Kidney glomerular epithelial cell (primary cell): ENCODE results near the gene RPS6KA5.
"Not testable (repeated sequence)": the region's sequence is repeated elsewhere in the genome, so short reads cannot be mapped to it uniquely, and the experiment has no call there.

ENCODE experiments used
- DNase-seq: peaks from one replicate; lab custom pipeline; 2025; lab: John Stamatoyannopoulos, UW

The RPS6KA5 gene

DNA sequence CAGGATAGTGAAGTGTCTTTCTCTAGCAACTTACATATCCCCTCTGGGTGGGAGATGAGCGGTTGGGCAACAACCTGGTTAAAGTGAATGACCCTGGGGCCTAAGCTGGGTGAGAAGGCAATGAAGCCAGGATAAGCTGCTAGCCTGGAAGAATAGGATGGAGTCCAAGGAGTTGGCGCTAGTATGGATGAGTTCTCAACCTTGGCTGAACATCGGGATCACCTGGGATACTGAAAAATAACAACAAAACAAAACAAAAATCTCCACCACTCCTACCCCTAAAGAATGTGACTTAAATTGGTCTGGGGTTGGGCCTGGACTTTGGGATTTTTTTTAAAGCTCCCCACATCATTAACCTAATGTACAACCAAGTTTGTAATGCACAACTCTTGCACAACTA lies 4.8 kb upstream of the RPS6KA5 start:
- no peak for DNase-seq

DNA sequence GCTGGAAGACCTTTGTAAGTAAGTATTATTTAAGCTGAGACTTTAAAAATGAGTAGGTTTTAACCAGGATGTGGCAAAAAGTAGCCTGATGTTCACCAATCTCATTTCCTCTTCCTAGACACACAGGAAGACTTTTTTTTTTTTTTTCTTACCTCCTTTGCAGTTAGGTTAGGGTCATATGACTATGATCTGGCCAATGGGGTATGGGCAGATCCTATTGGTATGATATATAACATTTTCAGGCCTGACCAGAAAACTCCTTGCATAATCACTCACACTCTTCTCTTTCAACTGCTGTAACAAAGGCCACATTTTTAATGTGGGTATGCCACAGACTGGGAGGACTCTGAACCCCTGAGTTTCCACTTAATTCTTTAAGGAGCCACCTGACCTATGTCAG lies 2.7 kb upstream of the RPS6KA5 start:
- no peak for DNase-seq

DNA sequence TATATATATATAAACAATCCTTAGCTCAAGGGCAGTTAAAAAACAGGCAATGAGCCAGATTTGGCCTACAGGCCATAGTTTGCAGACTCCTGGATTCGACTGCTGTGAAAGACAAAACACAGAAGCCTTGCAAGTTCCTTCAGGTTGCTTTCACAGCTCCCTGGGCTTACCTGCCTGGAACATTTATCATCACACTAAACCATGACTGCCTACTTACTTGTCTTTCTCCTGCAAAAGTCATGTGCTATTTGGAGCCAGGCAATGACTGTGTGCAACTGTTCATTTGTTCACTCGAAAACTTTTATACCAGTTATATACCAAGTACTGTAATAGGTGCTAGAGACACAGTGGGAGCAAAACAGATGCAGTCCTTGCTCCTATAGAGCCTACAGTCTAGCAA lies 2.2 kb upstream of the RPS6KA5 start:
- DNase-seq = no peak

DNA sequence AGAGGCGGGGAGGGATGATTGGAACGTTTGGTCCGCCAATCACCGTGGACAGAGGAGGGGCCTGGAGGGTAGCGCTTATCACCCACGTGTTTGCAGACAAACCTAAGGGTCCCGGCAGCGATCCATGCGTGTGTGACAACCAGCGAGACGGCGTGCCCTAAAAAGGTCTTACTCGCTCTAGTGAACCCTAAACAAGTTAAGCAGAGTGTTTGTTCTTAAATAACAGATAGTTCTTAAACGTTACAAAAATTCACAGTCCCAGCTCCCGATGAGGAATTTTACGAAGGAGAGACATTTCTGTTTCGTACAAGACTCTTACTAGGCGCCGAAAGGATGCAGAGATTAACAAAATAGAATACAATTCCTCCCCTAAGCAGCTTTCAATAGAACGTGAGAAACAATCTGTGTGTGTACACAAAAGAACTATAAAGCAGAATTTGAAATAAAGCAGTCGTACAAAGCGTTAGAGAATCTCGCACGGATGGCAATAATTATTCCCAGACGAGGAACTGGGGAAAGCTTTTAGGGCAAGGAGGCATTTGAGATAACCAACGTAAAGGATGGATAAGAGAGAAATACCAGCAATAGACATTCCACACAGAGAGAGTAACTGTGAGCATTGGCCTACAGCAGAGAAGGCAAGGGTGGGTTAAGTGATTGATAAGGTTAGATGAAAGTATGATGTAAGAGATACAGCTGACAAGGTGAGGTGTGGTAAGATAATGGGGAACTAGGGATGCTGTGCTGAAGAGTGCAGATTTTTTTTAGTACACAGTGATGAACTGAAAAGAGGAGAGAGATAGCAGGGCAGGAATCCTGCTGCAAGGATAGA lies 831 bp upstream of the RPS6KA5 start:
- no peak for DNase-seq

DNA sequence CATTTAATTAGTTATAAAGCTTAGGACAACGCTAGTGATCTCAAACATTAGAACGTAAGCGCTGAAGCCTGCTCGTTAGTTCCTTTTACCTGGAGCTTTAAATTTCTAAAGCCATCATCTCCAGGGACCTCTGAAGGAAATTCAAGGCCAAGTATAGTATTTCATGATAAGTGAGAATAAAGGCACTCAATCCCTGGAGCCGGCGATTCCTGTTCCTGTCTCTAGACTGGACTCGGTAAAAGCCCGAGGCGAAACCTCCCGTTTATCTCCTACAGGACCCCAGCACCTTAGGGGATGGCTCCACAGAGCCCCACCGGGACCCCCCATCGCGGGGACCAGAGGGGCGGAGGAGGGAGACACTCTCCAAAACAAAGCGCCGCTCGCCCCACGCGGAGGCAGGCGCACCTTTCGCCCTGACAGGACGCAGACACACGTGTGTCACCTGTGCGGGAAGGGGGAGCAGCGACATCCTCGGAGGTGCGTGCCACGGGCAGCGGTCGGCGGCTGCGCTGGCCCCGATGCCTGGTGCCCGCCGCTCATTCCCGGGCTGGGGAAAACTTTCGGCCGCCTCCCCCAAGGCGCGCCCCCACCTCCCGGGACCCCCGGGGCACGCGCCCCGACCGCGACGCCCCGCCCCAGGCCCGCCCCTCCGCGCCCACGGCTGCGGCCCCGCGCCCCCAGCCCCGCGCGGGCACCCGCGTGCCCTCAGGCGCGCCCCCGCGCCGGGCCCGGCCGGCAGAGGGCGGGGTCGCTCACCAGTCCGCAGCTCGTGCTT lies 678 bp downstream of the RPS6KA5 start:
- no peak for DNase-seq

DNA sequence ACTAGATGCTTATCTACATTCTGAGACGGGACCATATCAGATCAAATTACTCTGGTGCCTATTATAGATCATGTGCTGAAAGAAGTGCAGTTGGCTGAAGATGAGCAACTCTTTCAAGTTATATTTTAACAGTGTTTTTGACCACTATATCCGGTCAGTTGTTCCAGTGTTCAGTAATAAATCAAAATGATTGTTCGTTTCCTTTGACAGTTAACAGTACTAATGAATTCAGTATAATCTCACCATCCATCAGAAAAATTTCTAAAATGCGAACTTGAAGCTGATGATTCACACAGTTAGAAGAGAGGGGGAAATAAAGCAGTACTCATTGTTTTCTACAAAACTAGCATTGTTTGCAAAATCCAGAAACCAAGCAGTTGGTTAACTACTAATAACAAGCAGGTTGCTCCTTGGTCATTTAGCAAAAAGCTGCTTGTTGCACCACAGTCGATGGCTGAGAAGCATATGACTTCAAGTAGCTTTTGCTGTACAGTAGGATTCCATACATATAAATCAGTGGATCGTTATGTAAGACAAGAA lies 2.3 kb downstream of the RPS6KA5 start:
- peak; percentile 84 for DNase-seq

DNA sequence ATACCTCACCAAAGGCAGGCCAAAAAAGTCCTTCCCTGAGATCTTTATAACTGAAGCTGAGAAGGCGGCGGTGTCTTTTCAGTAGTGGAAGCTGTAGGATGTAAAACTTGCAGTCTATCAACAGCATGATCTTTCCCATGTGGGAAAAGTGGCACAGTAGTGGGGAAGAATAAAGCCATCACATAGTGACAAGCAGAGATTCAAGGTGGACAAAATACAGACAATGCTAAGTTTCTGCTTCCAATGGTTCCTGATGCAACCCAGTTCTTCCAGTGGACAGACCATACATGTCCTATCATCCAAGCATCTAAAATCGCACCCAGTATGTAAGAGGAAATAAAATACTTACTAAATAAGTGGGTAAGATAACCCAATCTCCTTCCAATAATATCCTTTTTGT lies 4.1 kb downstream of the RPS6KA5 start:
- no peak for DNase-seq

DNA sequence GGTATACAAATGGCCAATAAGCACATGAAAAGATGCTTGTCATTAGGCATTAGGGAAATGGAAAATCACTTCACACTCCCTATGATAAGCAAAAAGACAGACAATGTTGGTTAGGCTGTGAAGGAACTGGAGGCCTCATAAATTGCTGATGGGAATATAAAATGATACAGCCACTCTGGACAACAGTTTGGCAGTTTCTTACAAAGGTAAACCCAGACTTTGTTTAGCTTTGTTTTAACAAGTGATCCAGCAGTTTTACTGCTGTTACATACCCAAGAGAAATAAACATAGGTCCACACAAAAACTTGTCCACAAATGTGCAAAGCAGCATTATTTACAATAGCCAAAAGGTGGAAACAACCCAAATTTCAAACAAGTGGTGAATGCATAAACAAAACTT lies 5.4 kb downstream of the RPS6KA5 start:
- DNase-seq = no peak

DNA sequence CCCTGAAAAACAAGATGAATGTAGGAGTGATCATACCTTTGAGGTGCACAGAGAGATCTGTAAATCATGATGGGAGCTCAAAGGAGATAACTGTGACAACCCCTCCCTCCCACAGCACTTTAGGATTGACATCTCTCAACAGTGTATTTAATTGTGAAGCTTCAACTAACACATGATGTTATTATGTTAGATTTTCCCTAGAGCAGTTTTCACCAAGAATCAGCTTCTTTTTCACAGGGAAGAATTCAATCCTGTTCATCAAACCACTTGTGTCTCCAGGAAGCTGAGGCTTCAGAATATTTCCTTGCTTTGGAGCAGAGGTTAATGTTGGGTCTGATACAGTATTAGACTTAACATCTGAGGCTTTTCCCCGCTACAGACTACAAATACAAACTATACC lies 11.8 kb downstream of the RPS6KA5 start:
- no peak for DNase-seq

DNA sequence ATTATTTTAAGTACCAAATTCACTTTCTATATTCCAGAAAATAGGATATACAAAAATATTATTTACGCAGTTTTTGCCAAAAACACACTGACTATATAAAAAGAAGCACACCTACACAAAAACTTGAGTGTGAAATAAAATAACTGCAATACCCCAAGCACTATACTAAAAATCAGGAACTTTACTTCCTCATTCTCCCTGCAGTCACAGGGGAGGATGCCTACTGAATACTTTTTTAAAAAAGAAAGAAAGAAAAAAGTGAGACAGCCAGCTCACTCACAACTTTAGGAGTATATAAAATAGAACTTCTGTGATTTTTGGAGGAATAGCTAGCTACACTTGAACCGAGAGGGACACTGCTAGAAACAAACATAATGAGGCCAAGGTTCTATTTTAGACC lies 12.2 kb downstream of the RPS6KA5 start:
- DNase-seq = no peak

DNA sequence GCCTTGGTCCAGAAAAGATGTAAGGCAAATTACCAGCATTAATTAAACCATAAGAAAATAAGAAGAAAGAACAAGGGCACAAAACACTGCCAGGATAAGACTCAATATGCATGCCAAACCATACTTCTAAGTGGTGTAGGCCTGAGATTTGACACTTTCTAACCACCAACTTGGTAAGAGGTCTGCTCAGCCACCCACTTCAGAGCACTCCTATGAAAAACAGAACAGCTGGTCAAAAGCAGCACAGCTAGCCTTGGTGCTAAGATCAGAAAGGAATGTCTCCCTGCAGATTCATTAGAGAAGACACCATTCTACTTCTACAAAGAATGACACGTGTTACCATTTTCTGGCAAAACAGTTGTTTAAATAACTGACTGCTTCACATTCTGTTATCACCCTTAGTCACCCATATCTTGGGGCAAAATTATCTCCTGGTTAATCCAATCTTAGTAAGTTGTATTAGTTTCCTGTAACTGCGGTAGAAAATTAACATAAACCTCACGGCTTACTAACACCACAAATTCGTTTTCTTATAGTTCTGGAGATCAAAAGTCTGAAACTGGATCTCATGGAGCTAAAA lies 13.2 kb downstream of the RPS6KA5 start:
- no peak for DNase-seq

DNA sequence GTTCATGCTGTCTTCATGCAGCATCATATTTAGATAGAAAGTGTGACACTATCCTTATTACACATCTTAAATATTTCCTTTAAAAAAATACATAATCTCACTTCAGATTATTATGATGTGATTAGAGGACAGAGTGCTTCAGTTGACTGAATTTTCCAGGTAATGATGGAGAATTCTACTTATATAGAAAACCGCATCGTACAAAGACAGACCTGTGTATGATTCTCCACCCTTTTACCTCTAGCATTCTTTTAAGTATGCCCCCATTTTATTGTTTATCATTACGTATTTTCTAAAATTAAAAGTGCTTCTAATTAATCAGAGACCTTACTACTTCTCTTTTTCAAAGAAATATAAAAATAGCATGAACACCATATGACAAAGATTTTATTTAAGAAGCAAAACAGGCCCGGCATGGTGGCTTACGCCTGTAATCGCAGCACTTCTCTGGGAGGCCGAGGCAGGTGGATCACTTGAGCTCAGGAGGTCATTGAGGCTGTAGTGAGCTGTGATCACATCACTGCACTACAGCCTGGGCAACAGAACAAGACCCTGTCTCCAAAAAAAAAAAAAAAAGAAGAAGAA lies 13.9 kb downstream of the RPS6KA5 start:
- no peak for DNase-seq

DNA sequence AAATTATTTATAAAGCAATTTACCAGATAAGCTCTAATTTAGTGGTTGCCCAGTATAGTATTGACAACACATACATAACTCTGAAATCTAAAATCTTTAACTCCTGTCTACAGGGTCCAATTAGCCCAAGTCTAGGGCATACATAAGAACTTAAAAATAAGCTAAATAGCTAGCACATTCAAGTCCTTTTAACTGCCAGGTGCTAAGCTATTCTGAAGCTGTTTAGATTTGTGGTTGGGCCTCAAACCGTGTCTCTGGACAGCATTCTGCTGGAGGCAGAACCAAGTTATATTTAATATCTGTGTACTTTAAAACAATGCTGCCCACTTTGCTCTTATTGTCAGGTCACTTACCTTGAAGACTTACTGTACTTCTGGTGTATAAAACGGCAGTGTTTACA lies 19.0 kb downstream of the RPS6KA5 start:
- DNase-seq = no peak

DNA sequence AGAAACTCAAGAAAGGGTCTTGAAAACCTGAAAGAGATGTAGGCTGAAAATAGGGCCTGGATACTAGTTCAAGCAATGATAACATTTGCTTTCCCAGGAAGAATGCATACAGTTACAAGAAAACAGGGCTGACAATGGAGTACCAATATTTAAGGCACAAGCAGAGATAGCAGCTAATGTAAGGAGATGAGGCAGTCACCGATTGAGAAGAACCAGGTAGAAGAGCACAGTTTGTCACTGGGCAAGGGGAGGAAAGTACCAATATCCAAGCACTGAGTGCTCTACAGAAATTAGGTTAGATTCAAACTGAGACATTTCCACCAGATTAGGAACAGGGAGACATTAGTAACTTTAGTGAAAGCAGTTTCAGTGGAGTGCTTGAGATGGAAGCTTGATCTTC lies 19.9 kb downstream of the RPS6KA5 start:
- DNase-seq = no peak

DNA sequence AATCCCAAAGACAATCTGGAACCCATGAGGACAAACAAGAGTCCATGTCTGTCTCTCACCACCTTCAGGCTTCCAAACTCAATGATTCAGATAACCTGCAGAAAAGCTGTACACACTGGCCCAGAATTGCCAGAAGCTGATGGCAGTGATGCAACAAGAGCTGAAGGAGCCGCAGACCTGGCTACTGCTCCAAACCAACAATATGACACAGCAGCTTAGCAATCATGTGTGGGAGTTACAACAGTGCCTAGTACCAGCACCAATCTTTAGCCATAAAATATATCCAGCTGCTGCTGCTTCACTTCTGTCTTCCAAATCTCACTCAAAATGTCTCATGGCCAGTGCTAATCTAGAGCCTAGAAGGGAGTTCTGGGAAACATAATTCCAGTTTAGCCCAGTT lies 22.0 kb downstream of the RPS6KA5 start:
- peak; percentile 8 for DNase-seq

DNA sequence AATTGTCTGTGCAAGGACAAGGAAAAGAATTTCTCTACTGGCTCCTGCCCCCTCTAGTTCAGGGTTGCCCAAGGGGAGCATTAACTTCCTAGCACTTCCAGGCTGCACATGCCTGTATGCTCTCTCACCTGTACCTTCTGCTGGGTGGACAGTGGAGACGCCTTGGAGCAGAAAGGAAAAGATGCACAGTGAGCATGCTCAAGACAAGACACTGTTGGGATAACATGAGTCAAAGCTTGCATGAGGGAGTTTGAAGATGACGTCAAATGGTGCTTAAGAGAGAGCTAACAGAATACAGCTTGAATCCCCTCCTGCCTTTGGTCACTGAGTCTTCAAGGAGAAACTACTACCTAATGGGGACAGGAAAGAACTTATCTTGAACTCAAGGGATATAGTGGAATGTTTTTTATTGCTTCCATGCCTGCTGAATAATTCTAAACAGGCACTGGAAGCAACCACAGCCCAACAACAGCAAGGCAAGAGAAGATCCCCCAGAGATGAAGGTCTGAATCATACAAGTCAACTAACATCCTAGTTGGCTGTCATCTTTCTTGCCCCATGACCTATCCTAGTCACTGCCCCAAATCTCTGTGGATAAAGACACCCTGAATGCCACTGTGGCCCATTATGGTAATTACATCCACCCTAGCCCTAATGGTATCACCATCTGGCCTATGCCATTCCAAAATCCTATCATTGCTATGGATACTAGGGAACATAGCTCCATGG lies 23.5 kb downstream of the RPS6KA5 start:
- DNase-seq = no peak

DNA sequence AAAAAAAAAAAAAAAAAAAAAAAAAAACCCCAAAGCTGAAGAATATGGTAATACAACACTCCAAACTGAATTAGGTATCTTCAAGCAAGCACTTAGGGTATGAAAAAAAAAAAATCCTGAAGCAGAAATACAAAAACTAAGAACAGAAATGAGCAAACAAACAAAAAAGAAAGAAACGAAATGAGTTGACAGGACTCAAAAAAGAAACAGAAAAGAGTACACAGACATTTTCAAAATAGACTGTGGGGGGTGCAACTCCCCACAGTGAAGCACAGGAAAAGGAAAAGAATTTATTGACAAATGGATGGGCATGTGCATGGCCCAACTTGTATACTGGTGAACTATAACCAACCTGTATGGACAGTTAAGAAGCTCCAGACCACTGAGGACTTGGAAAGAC lies 24.6 kb downstream of the RPS6KA5 start:
- DNase-seq = no peak

DNA sequence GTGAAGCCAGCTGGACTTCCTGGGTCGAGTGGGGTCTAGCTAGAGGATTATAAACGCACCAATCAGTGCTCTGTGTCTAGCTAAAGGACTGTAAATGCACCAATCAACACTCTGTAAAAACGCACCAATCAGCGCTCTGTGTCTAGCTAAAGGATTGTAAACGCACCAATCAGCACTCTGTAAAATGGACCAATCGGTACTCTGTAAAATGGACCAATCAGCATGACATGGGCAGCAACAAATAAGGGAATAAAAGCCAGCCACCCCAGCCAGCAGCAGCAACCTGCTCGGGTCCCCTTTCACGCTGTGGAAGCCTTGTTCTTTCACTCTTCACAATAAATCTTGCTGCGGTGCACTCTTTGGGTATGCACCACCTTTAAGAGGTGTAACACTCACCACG lies 26.1 kb downstream of the RPS6KA5 start:
- not testable (repeated sequence) for DNase-seq

DNA sequence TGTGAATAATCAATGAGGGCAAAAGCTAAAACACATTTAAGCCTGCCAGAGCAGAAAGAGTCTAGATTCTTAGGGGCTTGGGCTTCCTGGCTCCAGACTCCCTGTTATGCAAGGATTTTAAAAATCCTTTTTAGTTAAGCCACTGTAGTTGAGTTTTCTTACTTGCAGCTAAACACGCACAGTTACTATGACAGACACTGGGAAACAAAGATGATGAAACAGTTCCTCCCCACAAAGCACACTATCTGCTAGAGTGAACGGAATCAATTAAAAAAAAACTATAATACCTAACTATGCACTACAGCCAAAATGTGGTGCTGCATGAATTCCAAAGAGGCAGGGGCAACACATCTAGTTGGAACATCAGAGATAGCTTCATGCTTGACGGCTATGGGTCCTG lies 28.2 kb downstream of the RPS6KA5 start:
- no peak for DNase-seq

DNA sequence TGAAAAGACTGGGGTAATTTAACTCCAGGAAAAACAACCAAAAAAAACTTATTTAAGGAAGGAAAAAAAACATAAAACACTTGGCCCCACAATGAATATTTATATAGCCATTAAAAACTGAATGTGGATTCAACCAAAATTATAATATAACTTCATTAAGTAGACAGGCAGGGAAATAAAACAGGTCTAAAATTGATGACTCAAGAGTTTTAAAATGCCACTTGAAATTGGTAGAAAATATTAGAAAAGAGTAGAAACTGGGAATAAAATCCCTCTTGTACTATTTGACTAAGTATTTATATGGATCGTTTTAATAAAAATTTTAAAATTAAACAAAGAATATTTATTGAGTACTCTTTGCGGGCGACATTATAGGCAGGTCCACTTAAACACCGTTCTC lies 28.8 kb downstream of the RPS6KA5 start:
- no peak for DNase-seq

DNA sequence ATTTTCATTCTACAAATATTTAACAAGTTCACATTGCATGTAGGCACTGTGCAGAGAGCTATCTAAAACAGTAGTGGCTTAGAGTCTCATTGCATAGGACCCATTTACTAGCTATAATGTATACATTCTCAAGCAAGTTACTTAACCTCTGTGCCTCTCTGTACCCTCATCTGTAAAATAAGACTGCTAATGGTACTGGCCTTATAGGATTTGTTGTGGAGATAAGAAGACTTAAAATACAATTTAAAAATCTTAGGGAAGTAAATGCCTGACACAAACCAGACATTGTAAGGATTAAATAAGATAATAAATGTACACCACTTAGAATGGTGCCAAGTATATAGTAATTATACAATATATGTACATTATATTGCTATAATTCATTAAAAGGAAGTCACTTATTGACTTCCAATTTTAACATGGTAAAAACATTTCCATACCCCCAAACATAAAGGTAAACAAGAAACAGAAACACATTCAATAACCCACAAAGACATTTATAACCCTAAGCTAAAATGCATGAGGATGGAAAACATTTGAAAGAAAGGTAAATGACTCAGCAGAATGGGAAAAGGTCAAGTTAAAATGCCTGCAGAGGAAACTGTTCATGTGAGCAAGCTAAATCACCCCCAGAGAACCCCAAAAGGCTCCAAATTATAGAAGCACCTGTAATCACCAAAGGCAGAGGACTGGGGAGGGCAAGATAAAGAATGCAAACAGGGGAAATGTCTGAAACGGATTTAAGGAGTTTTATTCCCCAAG lies 30.8 kb downstream of the RPS6KA5 start:
- no peak for DNase-seq
